GM19023 (cell line): ENCODE measurements around the gene POU6F2.

Experiments used
- ATAC-seq: cut with Tn5 transposase; IDR thresholded peaks from one replicate; pipeline ENCODE4 v1.9.1; 2021; ENCODE audit warnings: mild to moderate bottlenecking, moderate library complexity; ENCODE audit not compliant: unreplicated experiment

POU6F2 gene

DNA sequence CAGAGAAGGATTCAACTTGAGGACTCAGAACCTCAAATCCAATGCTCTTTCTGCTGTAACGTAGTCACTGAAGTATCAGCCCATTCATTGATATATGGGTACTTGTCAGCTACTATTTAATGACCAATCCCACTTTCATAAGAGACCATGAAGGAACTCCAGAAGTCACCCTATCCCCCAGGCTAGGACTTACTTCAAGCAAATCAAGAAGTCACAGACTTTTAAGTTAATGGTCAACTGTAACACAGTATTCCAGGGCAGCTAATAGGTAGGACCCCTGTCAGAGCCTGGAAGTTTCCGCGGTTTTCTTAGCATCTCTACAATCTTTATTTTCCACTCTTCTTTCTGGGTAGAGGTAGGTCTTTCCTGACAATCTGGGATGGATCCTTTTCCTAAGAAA is 269.9 kb downstream of the POU6F2 start:
- no peak for ATAC-seq

DNA sequence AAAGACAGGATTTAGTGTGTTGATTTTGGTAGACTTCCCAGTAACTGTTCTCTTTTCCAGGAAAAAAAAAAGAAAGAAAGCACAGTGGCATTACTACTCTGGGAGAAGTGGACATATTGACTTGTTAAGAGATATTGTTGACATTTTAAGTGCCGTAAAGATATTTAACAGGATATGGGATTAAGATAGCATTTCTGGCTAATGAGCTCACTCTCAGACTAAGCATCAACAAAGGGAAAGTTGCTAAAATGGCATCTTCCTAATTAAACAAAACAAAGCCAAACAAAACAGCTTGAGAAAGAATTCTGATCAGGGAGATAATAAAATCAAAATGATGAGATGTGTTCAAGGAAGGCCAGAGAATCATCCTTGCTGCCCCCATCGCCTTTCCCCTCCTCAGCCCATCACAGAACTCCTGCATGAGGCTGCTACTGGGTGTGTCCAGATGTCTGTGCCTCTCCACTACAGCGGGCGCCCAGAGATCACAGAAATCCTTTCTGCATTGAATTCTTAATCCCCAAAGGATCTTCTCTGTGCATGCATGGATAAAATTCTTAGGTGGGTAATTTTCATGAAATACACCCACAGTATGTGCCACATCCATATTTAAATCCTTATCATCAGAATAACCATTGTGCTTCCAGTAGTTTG is 270.5 kb downstream of the POU6F2 start:
- ATAC-seq, result no peak

DNA sequence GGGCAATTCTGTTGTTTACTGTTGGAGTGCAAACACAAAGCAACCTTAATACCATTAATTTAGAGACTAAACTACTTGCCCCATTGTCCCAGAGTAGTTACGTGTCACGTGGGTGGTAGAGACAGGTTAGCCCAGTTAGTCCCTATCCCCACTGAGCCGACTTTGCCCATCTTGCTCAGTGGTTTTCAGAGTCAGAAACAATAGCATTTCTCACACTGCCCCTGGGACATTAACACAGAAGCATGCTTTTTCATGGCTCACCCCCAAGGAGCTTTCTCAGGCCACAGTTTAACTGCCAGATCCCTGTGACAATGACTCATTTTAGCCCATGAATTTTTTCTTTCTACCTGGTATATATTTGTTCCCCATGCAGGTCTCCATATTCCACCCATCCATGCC is 271.0 kb downstream of the POU6F2 start:
- ATAC-seq, result no peak

DNA sequence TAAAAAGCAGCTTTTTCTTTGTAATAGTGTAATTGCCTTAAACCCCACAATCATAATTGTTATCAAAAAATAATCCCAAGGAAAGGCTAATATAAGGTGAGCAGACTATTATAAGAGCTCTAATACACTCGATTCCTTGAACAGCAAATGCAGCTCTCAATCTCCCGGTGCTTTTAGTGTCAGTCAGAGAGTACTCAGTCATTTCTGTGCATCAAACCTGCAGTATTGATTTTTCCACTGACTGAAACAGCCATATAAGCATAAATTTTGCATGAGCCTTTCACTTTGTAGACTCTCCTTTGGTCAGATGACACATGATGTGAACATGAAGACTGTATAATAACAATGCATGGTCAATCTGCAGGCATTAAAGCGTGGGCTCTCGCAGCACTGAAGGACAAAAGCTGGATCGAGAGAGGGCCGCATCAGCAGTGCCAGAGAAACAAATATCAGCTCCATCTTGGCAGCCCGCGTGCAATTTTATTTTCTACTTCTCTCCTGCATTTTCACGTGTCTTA is 272.0 kb downstream of the POU6F2 start:
- ATAC-seq, result no peak

DNA sequence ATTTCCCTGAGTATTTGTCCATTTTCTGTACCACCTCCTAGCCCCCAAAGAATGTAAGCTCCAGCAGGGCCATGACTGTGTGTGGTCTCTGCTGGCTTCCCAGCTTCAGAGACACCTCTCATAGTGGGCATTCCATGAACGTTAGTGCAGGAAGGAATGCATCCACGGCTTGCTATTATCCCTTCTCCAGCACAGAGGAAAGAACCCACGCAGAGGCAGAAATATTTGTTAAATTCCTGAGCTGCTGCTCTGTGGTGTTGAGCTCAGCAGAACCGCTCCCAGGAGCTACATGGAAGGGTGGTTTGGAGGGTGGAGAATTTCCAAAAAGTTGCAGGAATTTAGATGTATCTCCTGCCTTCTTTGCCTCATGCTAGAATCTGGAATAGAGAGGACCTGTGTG is 275.2 kb downstream of the POU6F2 start:
- ATAC-seq, result no peak

DNA sequence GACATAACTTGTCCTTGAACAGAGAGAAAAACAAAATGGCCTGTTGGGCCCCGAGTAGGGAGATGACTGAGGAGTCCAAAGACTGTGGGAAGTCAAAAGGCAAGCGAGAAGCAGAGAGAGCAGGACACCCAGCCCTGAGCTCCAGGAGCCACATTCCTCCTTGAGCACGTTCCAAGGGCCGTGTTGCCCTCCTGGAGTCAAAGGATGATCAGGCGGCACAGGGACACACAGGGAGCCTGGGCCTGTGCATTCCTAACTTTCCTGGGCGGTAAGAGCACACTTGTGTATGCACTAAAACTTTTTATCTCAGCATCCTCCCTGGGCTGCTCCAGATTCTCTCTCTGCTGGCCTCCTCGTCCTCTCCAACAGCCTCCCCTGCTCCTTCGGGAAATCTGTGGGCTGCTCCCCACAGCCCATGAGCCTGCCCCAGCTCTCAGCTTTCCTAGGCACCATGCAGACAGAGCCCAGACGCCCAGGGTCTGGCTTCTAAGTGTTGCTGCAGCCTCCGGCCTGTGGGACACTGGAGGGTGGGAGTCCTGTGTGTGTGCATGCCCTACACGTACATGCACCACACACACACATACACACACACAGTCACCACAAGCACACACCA is 281.8 kb downstream of the POU6F2 start:
- no peak for ATAC-seq

DNA sequence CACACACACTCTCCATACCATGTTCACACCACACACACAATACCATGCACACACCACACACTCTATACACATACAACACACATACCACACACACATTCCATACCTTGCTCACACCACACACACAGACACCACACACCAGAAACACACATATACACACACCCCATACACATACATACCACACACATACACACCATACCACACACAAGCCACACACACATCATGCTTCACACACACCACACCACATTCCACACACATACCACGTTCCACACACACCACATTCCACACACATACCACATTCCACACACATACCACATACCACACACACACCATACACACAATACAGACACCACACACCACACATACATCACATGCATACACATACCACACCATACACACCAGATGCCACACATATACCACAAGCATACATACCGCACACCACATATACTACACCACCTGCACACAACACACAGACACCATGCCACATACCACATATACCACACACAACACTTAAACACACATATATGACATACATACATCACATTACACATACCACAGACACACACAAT is 282.7 kb downstream of the POU6F2 start:
- ATAC-seq, result no peak

DNA sequence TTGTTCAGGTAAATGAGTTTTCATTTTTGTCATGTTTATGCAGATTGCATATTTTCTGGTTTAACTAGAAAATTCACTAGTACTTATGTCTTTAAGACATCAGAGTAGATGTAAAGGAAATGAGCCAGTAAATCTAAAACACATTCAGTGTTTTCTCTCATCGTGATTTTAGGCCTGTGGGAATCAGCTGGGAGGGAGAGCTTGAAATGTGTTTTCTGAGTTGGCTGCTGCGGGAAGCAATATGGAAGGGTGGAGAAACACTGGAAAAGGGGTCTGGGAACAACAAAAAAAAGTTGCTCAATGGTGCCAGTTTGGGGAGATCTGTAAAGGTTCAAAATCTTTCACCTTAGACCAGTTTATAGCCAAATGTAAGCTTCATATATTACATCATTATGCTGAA is 284.1 kb downstream of the POU6F2 start:
- no peak for ATAC-seq

DNA sequence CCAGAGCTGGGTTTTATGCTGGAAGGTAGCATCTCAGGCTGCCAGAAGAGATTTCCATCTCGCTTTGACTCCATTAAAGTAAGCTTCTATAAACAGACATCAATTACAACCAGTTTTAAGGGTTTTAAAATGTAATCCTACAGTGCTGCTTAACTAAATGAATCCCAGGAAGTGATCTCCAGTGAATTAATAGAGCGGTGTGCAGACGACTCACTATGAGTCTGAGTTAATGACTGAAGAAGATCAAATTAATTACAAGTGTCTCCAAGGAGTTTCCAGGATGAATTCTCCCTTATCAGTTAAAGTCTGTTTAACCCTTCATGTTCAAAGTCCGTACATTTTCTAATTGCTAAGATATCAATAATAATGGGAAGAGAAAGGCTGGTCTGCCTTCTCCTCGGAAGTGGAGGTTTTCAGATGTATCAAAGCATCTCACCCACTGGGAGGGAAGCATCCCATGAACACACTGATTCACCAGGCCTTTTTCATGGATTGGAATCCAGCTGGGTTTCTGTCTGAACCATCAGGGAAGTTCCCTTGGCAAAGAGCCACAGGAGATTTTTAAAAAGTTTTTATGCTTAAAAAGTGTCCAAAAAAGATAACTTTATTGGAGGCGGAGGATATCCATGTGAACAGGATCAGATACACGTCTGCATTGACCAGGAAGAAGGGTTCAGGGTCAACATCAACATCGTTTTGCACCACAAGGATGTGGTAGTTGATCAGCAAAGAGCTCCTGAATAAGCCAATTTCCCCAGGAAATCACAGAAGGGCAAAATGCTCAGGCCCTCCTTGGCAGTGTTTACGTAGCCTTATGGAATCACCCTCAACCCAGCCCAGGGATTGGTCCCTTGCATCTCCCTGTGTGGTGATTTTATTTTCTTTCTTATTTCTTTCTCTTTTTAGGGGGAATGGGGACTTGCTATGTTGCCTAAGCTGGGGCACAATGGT is 288.2 kb downstream of the POU6F2 start:
- no peak for ATAC-seq

DNA sequence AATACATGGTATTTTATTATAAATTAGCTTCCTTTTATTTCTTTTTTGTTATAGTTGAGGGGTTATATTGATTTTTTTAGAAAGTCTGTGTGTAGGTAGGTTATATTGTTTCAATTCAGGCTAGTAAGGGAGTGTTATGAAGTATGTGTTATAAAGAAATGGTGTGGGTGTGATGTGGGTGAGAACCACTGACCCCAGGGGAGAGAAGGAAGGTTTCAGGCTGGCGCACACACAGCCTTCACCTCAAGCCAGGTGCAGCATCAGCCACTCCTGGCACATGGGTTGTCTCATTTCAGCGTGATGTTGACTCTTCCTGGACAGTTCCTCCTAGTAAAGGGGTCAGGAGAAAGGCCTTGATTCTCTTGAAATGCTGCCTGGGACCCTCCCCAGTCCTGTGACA is 291.3 kb downstream of the POU6F2 start:
- ATAC-seq, result no peak

DNA sequence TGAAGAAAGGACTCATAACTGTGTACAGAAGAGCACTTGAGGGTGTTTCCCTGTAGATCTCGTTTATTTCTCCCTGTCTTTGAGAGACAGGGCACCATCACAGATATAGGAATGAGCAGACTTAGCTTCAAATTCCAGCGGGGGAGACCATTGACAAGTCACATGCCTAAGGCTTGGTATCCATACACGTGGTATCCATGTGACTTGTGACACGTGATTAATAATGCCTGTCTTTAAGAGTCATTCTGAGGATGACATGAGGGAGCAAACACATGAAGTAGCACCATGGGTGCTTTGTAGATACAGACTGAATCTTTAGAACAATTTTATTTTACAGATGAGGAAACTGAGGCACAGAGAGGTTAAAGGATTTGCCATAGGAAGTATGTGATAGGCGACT is 292.3 kb downstream of the POU6F2 start:
- no peak for ATAC-seq

DNA sequence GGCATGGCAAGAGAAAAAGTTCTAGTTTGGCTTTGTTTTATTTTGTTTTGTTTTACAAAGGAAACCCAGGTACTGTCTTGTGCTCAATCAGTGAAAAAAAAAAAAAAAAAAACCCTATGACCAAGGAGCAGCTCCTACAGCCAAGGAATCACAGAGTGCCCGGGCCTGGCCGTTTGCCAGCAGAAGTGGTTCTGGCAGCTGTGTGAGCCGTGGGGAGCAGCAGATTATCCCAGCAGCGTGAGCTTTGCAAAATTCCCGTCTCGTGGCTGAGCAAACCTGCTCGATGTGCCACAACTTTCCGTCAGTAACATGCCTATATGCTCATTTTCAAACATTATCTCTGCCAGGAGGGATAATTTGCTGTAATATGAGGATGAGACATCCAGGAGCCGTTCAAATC is 293.7 kb downstream of the POU6F2 start:
- ATAC-seq, result no peak

DNA sequence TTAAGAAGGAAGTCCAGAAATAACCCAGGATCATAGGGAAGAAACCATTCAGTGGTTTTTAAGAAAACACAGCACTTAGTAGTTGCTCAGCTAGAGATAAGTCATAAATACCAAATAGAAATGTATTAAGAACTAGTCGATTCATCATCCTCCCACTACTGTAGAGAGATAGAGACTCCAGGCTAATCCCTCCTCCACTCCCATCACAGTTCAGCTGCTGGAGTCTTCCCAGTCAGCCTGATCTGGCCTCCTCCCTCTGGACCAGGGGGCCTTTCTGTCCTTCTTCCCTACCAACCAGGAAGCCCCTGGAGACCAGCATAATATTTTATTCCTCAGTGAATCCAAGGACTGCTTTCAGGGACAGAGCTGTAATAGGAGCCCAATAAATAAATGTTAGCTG is 294.4 kb downstream of the POU6F2 start:
- no peak for ATAC-seq

DNA sequence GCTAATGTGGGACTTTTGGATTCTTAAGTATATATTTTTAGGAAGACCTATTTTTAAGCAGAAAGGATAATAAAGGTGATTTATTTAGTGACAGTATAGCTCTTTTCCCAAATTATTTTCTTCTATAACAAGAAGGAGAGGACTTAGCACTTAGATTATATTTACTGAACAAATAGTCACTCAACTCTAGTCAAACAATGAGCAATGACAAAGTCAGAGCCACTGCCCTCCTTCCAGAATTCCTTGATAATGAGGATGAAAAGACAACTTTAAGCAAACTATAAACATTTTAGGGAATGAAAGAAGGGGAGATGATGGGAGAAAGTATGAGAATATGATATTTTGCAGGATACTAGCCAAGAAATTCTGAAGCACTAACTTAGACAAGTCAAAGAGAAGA is 295.0 kb downstream of the POU6F2 start:
- no peak for ATAC-seq

DNA sequence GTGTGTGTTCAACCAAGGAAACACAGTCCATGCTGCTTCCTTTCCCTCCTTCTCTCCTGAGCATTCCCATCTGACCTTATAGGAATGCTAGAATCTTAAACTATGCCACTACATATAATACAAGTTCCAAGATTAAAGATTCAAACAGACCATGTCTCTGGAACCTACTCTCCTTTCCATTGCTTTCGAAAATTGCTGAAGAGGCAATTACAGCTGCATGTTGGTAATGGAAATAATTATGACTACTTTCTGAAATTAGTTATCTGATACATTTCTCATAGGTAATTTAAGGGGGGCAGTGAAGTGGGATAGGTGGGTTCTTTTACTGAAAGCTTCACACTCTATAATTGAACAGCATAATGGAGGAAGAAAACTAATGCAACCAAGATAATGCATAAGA is 302.6 kb downstream of the POU6F2 start:
- no peak for ATAC-seq

DNA sequence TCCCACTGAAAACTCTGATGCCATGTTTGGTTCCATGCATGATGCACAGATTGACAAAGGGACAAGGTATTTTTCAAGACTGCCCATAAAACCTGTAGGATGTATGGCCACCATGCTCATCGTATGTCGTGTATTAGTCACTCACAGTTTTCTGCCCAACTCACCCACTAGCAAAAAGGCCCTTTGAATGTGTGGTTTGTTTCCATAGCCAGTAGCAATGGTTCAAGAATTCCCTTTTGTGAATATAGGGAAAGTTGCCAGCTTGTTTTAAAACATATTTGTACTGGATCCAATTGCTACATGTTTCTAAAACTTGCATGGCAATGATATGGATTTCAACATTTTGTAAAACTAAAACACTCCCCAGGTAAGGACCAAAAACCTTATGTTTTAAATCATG is 307.5 kb downstream of the POU6F2 start:
- ATAC-seq, result no peak

DNA sequence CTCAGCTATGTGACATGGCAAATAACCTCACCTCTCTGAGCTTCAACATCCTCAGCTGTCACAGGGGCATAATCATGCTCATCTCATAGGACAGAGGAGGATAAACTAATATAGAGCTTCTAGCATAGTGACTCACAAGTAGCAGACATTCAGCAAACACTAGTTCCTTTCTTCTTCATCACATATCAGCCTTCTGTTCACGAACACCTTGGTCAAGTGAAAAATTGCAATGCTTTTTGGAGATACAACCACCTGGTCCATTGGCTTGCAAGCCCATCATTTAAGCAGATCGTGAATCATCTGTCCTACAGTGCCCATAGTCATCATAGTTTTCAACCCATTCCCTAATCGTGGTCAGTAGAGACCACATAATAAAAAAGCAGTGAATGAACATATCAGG is 310.6 kb downstream of the POU6F2 start:
- no peak for ATAC-seq

DNA sequence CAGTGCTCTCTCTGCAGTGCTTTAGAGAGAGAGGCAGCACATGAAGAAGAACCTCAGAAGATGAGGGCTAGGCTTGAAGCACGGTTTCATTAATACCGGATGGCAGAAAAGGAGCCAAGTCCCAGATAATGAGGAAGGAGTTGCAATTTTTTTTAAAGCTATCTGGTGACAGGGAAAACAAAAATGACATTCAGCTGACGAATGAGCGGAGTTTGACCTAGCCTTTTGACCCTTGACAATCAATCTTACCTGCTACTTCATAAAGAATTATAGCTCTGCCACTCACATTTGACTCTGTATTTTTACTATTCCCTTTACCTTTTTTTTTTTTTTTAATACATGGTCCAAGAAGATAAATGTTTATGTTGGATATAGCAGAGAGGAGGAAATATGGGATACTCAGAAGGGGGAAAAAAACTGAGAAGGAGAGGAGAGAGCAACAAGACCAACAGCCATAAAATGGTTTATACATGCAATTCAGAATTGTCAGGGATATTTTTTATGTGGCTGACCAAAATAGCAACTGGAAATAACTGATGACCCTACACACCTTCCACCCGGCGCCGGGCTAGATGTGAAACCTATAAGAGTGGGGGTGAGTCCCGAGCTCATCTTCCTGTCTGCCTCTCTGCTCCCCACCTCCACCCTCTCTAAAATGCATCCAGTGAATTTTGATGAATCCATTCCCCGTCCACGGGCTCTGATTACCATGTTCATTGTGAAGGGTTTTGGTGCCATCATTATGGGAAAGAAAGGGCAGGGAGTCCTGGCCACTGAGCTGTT is 314.1 kb downstream of the POU6F2 start:
- ATAC-seq, result no peak

DNA sequence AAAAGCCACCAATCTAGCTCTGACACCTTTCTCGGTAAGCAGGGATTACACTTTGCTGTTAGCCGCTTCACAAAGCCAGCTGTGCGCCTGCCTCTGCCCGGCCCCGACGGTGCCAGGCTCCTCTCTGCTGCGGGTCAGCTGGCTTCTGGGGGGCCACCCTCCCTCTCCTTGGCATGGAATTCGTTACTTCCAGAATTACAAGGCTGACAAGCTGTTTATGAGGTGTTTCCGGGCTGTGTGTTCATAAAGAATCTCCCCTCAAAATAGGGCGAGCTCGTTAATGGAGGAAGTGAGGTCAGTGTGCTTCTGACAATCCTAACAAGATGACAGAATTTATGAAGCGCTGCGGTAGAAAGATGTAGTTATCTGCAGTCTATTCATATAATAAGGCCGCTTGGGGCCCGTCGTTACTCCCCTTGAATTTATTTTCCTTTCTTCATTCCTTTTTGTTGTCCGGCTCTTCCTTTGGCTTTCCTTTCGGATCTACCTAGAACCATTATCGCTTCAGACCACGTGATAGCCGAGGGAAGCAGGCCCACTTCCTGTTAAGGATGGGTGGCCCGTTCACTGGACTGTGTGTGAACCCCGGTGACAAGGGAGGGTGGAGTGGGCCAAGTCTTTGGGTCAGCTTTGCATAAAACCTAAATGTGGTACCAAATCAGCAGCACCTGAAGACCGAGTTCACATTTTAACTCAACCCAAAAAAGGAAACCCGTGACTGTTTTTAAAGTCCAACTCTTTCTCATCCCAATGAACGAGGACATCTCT is 315.5 kb downstream of the POU6F2 start:
- ATAC-seq, result no peak

DNA sequence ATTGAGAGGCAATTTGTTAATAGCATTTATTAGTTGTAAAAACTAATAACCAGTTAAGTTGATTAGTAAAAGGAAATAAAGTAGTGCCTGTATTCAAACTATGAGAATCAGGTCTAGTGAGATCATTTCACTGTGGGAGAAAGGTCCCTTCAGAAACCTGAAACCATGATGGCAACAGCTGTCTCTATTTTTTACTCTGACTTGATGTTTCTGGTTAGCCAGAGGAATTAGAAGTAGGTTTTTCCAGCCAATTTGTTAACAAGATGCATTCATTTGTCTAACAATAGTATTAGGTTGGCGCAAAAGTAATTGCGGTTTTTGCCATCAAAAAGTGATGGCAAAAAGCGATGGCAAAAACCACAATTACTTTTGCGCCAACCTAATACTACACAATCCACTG is 316.3 kb downstream of the POU6F2 start:
- ATAC-seq, result no peak
